ENCODE data around the gene NUMB. TPM values are rescaled to one million over a fixed set of nuclear protein-coding genes. Genes with fewer than 3 reads are reported as not detected.

The NUMB gene
- total and polyA plus RNA-seq, 2 of the 13 experiments (the other 11 are each of a cell fraction or from before 2014, with no cell fraction given) = 20.3 to 71.1 TPM

DNA sequence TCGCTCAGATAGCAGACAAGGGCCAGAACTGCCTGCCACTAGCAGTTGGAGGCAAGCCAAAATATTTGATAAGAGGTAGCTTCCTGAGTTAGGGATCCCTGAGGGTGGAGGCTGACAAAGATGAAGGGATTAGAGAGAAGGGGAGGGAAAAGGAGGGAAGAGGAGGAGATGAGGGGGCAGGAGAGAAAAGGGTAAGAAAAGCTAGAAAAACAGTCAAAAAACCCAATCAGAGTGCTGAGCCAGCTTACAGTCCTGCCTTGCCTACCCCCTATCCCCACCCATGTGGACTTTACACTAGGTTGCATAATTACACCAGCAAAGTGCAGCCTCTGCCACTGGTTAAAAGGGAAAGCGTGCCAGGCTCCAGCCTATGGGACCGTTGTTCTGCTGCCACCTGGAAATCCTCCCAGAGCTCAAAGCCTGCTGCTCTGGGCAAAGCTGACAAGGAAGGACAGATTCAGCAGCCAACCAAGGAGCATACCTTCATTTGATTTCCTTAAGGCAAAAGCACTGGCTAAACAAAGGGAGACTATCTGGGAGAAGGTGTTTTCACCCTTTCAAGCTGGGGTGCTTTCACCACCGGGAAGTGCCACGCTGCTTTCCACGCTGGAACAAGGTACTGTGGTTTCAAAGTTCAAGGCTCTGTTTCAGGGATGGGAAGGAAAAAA, 3.8 kb upstream of the NUMB start (continued):
- no peak for TF ChIP-seq SNAI1 (CRISPR knock-in tag; IDR thresholded peaks at IDR 0.05; ENCODE audit: borderline replicate concordance)
- peak; percentile 89 to 92 for TF ChIP-seq POLR2A (IDR thresholded peaks at IDR 0.05; ENCODE audit: insufficient read depth in 1 of 2, low read depth in 2 of 2, low read length in 2 of 2)
- peak; percentile 69; the same call in 1 of the 2 replicates for TF ChIP-seq ZNF770 (CRISPR knock-in tag; IDR thresholded peaks at IDR 0.05)
- TF ChIP-seq FOXA3 (CRISPR knock-in tag; IDR thresholded peaks at IDR 0.05) = peak; percentile 81
- TF ChIP-seq HINFP (CRISPR knock-in tag; IDR thresholded peaks at IDR 0.05; ENCODE audit: low read depth) = peak; percentile 70; the same call in 1 of the 2 replicates
- TF ChIP-seq ZSCAN30 (CRISPR knock-in tag; IDR thresholded peaks at IDR 0.05) = peak; percentile 91
- no peak for TF ChIP-seq JDP2 (CRISPR knock-in tag; IDR thresholded peaks at IDR 0.05; ENCODE audit: borderline replicate concordance)
- TF ChIP-seq SUZ12 (IDR thresholded peaks at IDR 0.05; ENCODE audit: low read depth, low read length) = no peak
- peak; percentile 38; the same call in 1 of the 2 replicates for TF ChIP-seq SRY (CRISPR knock-in tag; IDR thresholded peaks at IDR 0.05)
- no peak for TF ChIP-seq ZBTB3 (CRISPR knock-in tag; IDR thresholded peaks at IDR 0.05; ENCODE audit: borderline replicate concordance, low read depth)
- TF ChIP-seq MAFK (conservative IDR thresholded peaks at IDR 0.05 in 1 of 2, IDR thresholded peaks at IDR 0.05 in 1 of 2; ENCODE audit: low read length in 2 of 2) = peak; percentile 81 to 85
- TF ChIP-seq ZNF121 (CRISPR knock-in tag; IDR thresholded peaks at IDR 0.05) = peak; percentile 66; the same call in 1 of the 2 replicates
- no peak for TF ChIP-seq ZNF704 (CRISPR knock-in tag; IDR thresholded peaks at IDR 0.05; ENCODE audit: borderline replicate concordance)
- TF ChIP-seq BRD4 (CRISPR knock-in tag; IDR thresholded peaks at IDR 0.05) = peak; percentile 39; the same call in 1 of the 2 replicates
- no peak for TF ChIP-seq IRX3 (CRISPR knock-in tag; IDR thresholded peaks at IDR 0.05; ENCODE audit: borderline replicate concordance, low read depth)
- no peak for TF ChIP-seq ZNF333 (CRISPR knock-in tag; IDR thresholded peaks at IDR 0.05; ENCODE audit: borderline replicate concordance)
- no peak for TF ChIP-seq RFX1 (IDR thresholded peaks at IDR 0.05)
- TF ChIP-seq PHF20 (CRISPR knock-in tag; IDR thresholded peaks at IDR 0.05) = 0 out of 2 replicates have a peak, but pooled peaks have one; percentile 44
- TF ChIP-seq ZFP36L1 (CRISPR knock-in tag; IDR thresholded peaks at IDR 0.05) = peak; percentile 58; the same call in 1 of the 2 replicates
- TF ChIP-seq AGO2 (optimal IDR thresholded peaks at IDR 0.05; ENCODE audit: low read depth, low read length) = no peak
- TF ChIP-seq ZNF207 (IDR thresholded peaks at IDR 0.05; ENCODE audit: borderline replicate concordance) = no peak
- TF ChIP-seq EZH2 (conservative IDR thresholded peaks at IDR 0.05; ENCODE audit: low read depth, low read length) = no peak
- TF ChIP-seq ZNF784 (CRISPR knock-in tag; IDR thresholded peaks at IDR 0.05; ENCODE audit: borderline replicate concordance) = no peak
- TF ChIP-seq GATAD1 (CRISPR knock-in tag; IDR thresholded peaks at IDR 0.05) = peak; percentile 23; the same call in 1 of the 2 replicates
- TF ChIP-seq ATM (IDR thresholded peaks at IDR 0.05; ENCODE audit: borderline replicate concordance) = no peak
- TF ChIP-seq THYN1 (CRISPR knock-in tag; IDR thresholded peaks at IDR 0.05; ENCODE audit: borderline replicate concordance, low read depth) = no peak
